Ascending aorta (tissue), 2 donors: ENCODE data around the gene ATXN1. TPM values are rescaled to one million over a fixed set of nuclear protein-coding genes. Genes with fewer than 3 reads are reported as not detected.

ENCODE experiments used
- DNase-seq, 2 donors: peaks; one replicate each; pipeline ENCODE4 v3.0.0-alpha.2; 2019; ENCODE audit warnings: low spot score in 2 of 2
- H3K27ac ChIP-seq, 2 donors: fragments of 200-600 bp; sonication (generic); one replicate each; pipeline ENCODE4 v1.5.1; 2016 to 2017; ENCODE audit warnings: mild to moderate bottlenecking in 1 of 2
- H3K27me3 ChIP-seq: fragments of 200-600 bp; sonication (generic); one replicate; pipeline ENCODE4 v1.5.1; 2017
- H3K36me3 ChIP-seq, 2 donors: fragments of 200-600 bp; sonication (generic); one replicate each; pipeline ENCODE4 v1.5.1; 2016
- H3K4me1 ChIP-seq, 2 donors: fragments of 200-600 bp; sonication (generic); one replicate each; pipeline ENCODE4 v1.5.1; 2016 to 2017; ENCODE audit warnings: mild to moderate bottlenecking in 1 of 2
- H3K4me3 ChIP-seq, 2 donors: fragments of 200-600 bp; sonication (generic); one replicate each; pipeline ENCODE4 v1.5.1; 2016 to 2017; ENCODE audit warnings: mild to moderate bottlenecking in 1 of 2
- H3K9me3 ChIP-seq, 2 donors: fragments of 200-600 bp; sonication (generic); one replicate each; pipeline ENCODE4 v1.5.1; 2016
- CTCF ChIP-seq, 3 experiments: fragments of 200-600 bp in 2 of 3; fragments of 450-650 bp in 1 of 3; sonication (generic) in 2 of 3; IDR thresholded peaks; one replicate each; pipeline ENCODE4 v1.5.1; 2016 to 2019; ENCODE audit warnings: antibody characterized with exemption in 3 of 3, mild to moderate bottlenecking in 1 of 3, moderate library complexity in 1 of 3
- intact Hi-C: fragments of 100-400 bp; cut with DNase I; formaldehyde crosslinking; loops from one replicate; pipeline ENCODE4 v1.15.1; 2023
- total RNA-seq: library from RNA; depleted of rRNA; stranded (reverse); fragments of >200 nt; gene quantifications from one replicate; pipeline ENCODE4 v1.1.0, GENCODE V29; 2016

ATXN1 gene
- total RNA-seq, 1 donor from 2014 or later, result 68.3 TPM

DNA sequence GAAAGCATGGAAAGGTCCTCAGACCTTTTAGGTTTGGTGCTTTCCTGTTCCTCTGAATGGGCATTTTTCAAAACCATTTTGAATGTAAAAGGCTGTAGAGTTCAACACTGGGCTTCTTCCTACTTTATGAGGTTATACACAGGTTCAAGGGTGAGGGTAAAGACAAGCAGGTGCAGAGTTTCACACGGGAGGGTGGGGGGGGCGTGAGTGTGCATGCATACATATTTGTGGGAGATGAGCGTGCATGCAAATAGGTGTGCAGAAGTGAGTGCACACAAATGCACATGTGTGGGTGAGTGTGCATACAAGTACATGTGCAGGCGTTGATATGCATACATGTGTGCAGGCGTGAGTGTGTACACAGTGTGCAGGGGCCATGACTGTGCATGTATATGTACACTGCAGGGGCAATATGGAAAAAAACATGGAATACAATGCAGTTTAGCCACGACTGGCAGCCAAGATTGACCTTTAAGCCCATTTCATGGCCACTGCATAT lies 339.7 kb downstream of the ATXN1 start:
- no peak for TF ChIP-seq CTCF (IDR thresholded peaks at IDR 0.05)
- DNase-seq, result no peak
- H3K4me3 ChIP-seq, result peak overlapping the region in 1 of 2 donors; percentile 42
- peaks cover 4 to 12% of the 10 kb centered on the region in 2 donors for H3K4me1 ChIP-seq
- no peaks in the 10 kb centered on the region for H3K27me3 ChIP-seq
- H3K27ac ChIP-seq, result peak overlapping the region in 1 of 2 donors; percentile 43
- H3K36me3 ChIP-seq, result no peaks in the 10 kb centered on the region
- no peaks in the 10 kb centered on the region for H3K9me3 ChIP-seq
- intact Hi-C loops, result no loop called here

- H3K9me3 ChIP-seq, result no peaks in the 10 kb centered on the region
- peak overlapping the region; percentile 30 to 43 for H3K27ac ChIP-seq
- H3K27me3 ChIP-seq, result no peaks in the 10 kb centered on the region
- TF ChIP-seq CTCF (IDR thresholded peaks at IDR 0.05), result no peak
- DNase-seq, result no peak
- peak overlapping the region in 1 of 2 donors; percentile 42 for H3K4me3 ChIP-seq
- intact Hi-C loops, result no loop called here
- H3K36me3 ChIP-seq, result no peaks in the 10 kb centered on the region
- H3K4me1 ChIP-seq, result peaks cover 4 to 12% of the 10 kb centered on the region in 2 donors
Measured at GRCh38 chr6:16420715-16421461, 340.4 kb downstream of the ATXN1 start.

DNA sequence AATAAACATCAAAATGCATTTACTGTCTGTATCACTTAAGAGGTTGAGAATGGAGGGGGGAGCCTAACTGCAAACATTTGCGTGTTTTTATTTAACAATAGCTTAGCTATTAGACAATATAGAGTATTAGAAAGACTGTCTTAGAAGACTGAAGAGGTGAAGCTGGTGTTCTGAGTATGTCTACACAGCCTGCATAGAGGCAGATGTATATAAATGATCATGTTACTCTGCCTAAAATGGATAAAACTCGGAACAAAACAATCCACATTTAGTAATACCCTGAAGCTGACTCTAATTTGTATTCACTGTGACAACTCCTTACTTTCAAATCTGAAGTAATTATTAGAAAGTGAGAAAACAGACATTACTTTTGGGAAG lies 340.9 kb downstream of the ATXN1 start:
- peak overlapping the region in 1 of 2 donors; percentile 43 for H3K27ac ChIP-seq
- no peaks in the 10 kb centered on the region for H3K36me3 ChIP-seq
- peaks cover 4 to 12% of the 10 kb centered on the region in 2 donors for H3K4me1 ChIP-seq
- no peaks in the 10 kb centered on the region for H3K9me3 ChIP-seq
- no peak overlapping the region for H3K4me3 ChIP-seq
- no peak for DNase-seq
- no peak for TF ChIP-seq CTCF (IDR thresholded peaks at IDR 0.05)
- H3K27me3 ChIP-seq, result no peaks in the 10 kb centered on the region
- intact Hi-C loops, result no loop called here

- Histone ChIP-seq H3K4me3 (no peak overlapping the region), H3K27ac (no peak overlapping the region), H3K4me1 (peaks cover 4 to 12% of the 10 kb centered on the region in 2 donors), H3K36me3 (no peaks in the 10 kb centered on the region), H3K9me3 (no peaks in the 10 kb centered on the region), H3K27me3 (no peaks in the 10 kb centered on the region)
- no peak for DNase-seq
- intact Hi-C loops, result no loop called here
- no peak for TF ChIP-seq CTCF (IDR thresholded peaks at IDR 0.05)
Measured at GRCh38 chr6:16419636-16420336, 341.5 kb downstream of the ATXN1 start.

DNA sequence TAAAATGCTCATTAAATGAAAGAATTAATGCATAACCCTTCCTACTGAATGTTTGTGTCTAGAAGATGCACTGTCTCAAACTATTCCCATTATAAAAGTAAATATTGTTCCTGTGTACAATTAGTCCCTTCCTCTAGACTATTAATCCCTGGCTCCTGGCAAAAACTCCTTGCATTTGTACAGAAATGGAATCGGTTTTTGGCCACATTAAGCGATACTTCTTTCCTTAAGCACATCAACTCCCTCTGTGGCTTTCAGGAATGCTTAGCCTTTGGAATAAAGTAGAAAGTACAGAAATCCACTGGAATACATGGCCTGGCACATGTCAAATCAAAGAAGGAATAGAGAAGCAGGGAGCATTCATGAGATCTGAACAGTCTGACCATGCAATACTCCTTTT lies 343.1 kb downstream of the ATXN1 start:
- H3K4me1 ChIP-seq, result peaks cover 4 to 18% of the 10 kb centered on the region in 2 donors

More for the DNA sequence above, 343.1 kb downstream of the ATXN1 start:
- Histone ChIP-seq H3K4me3 (no peak overlapping the region), H3K9me3 (no peaks in the 10 kb centered on the region), H3K36me3 (no peaks in the 10 kb centered on the region), H3K27me3 (no peaks in the 10 kb centered on the region), H3K27ac (no peak overlapping the region)
- no peak for TF ChIP-seq CTCF (IDR thresholded peaks at IDR 0.05)
- intact Hi-C loops, result no loop called here
- no peak for DNase-seq
